ENCODE results near the gene ZFR.

ZFR gene

GRCh38 chr5:32449262-32449661 lies 4.7 kb upstream of the ZFR start:
- H4K5ac ChIP-seq (ENCODE audit: low read length) = no peak overlapping the region

GRCh38 chr5:32446630-32447029 lies 2.1 kb upstream of the ZFR start:
- H3K27ac ChIP-seq (ENCODE audit: low read depth, low read length) = no peak overlapping the region
- H2BK5ac ChIP-seq (ENCODE audit: low read length) = no peak overlapping the region
- H3K4me1 ChIP-seq (ENCODE audit: control insufficient read depth, low read depth, low read length) = peaks cover 6% of the 10 kb centered on the region
- H3K4ac ChIP-seq (ENCODE audit: low read depth, low read length) = no peak overlapping the region
- no peaks in the 10 kb centered on the region for H3K36me3 ChIP-seq (ENCODE audit: control insufficient read depth, insufficient read depth, low read length)
- no peak overlapping the region for H2BK120ac ChIP-seq (ENCODE audit: low read depth, low read length)
- H3K4me2 ChIP-seq (ENCODE audit: low read length) = no peak overlapping the region
- peaks cover 6% of the 10 kb centered on the region for H3K79me1 ChIP-seq (ENCODE audit: low read length)
- no peak overlapping the region for H4K5ac ChIP-seq (ENCODE audit: low read length)
- H3K27me3 ChIP-seq (ENCODE audit: insufficient read depth, low read length, poor library complexity) = no peaks in the 10 kb centered on the region
- no peak overlapping the region for H4K8ac ChIP-seq (ENCODE audit: low read depth, low read length)
- no peak overlapping the region for H3K18ac ChIP-seq (ENCODE audit: low read length)
- no CpG with 5 or more reads among the region's 5 CpGs for WGBS (ENCODE audit: extremely low coverage, insufficient coverage, low lambda C conversion rate)
- no peak overlapping the region for H2AK5ac ChIP-seq (ENCODE audit: low read length)
- H3K9ac ChIP-seq (ENCODE audit: low read length) = no peak overlapping the region
- no peak overlapping the region for H3K56ac ChIP-seq (ENCODE audit: low read length)
- H3K23ac ChIP-seq (ENCODE audit: low read length) = no peak overlapping the region
- H3K79me2 ChIP-seq (ENCODE audit: control insufficient read depth, insufficient read depth, low read length) = peaks cover 14% of the 10 kb centered on the region
- DNase-seq = no peak
- no peak overlapping the region for H3K4me3 ChIP-seq (ENCODE audit: low read length)
- H2BK15ac ChIP-seq (replicated peaks; ENCODE audit: low read depth) = no peak overlapping the region

More at GRCh38 chr5:32449262-32449661, 4.7 kb upstream of the ZFR start:
- no peak overlapping the region for H3K23ac ChIP-seq (ENCODE audit: low read length)
- H3K18ac ChIP-seq (ENCODE audit: low read length) = no peak overlapping the region
- H3K4ac ChIP-seq (ENCODE audit: low read depth, low read length) = no peak overlapping the region
- H2BK15ac ChIP-seq (replicated peaks; ENCODE audit: low read depth) = no peak overlapping the region
- no peaks in the 10 kb centered on the region for H3K79me2 ChIP-seq (ENCODE audit: control insufficient read depth, insufficient read depth, low read length)
- H3K4me2 ChIP-seq (ENCODE audit: low read length) = no peak overlapping the region
- no peak overlapping the region for H2AK5ac ChIP-seq (ENCODE audit: low read length)
- peaks cover 4% of the 10 kb centered on the region for H3K4me1 ChIP-seq (ENCODE audit: control insufficient read depth, low read depth, low read length)
- no peak overlapping the region for H3K27ac ChIP-seq (ENCODE audit: low read depth, low read length)
- no peak overlapping the region for H4K8ac ChIP-seq (ENCODE audit: low read depth, low read length)
- no peak overlapping the region for H3K4me3 ChIP-seq (ENCODE audit: low read length)
- H3K56ac ChIP-seq (ENCODE audit: low read length) = no peak overlapping the region
- WGBS (ENCODE audit: extremely low coverage, insufficient coverage, low lambda C conversion rate) = no CpG with 5 or more reads among the region's 2 CpGs
- no peaks in the 10 kb centered on the region for H3K36me3 ChIP-seq (ENCODE audit: control insufficient read depth, insufficient read depth, low read length)
- no peak overlapping the region for H3K9ac ChIP-seq (ENCODE audit: low read length)
- no peaks in the 10 kb centered on the region for H3K79me1 ChIP-seq (ENCODE audit: low read length)
- H2BK120ac ChIP-seq (ENCODE audit: low read depth, low read length) = no peak overlapping the region
- no peaks in the 10 kb centered on the region for H3K27me3 ChIP-seq (ENCODE audit: insufficient read depth, low read length, poor library complexity)
- no peak for DNase-seq
- no peak overlapping the region for H2BK5ac ChIP-seq (ENCODE audit: low read length)

- H3K23ac ChIP-seq (ENCODE audit: low read length) = no peak overlapping the region
- peaks cover 20% of the 10 kb centered on the region for H3K79me2 ChIP-seq (ENCODE audit: control insufficient read depth, insufficient read depth, low read length)
- no peaks in the 10 kb centered on the region for H3K27me3 ChIP-seq (ENCODE audit: insufficient read depth, low read length, poor library complexity)
- H4K8ac ChIP-seq (ENCODE audit: low read depth, low read length) = no peak overlapping the region
- no peak overlapping the region for H3K9ac ChIP-seq (ENCODE audit: low read length)
- no peak overlapping the region for H3K27ac ChIP-seq (ENCODE audit: low read depth, low read length)
- no peak overlapping the region for H2AK5ac ChIP-seq (ENCODE audit: low read length)
- no peak overlapping the region for H3K4ac ChIP-seq (ENCODE audit: low read depth, low read length)
- H3K36me3 ChIP-seq (ENCODE audit: control insufficient read depth, insufficient read depth, low read length) = no peaks in the 10 kb centered on the region
- no peak overlapping the region for H3K56ac ChIP-seq (ENCODE audit: low read length)
- H3K4me3 ChIP-seq (ENCODE audit: low read length) = no peak overlapping the region
- no CpG with 5 or more reads among the region's 23 CpGs for WGBS (ENCODE audit: extremely low coverage, insufficient coverage, low lambda C conversion rate)
- peaks cover 6% of the 10 kb centered on the region for H3K79me1 ChIP-seq (ENCODE audit: low read length)
- peaks cover 6% of the 10 kb centered on the region for H3K4me1 ChIP-seq (ENCODE audit: control insufficient read depth, low read depth, low read length)
- H4K5ac ChIP-seq (ENCODE audit: low read length) = no peak overlapping the region
- no peak for DNase-seq
- H3K18ac ChIP-seq (ENCODE audit: low read length) = no peak overlapping the region
- no peak overlapping the region for H2BK15ac ChIP-seq (replicated peaks; ENCODE audit: low read depth)
- no peak overlapping the region for H2BK5ac ChIP-seq (ENCODE audit: low read length)
- H2BK120ac ChIP-seq (ENCODE audit: low read depth, low read length) = no peak overlapping the region
- H3K4me2 ChIP-seq (ENCODE audit: low read length) = no peak overlapping the region
Observed at GRCh38 chr5:32445831-32446614, 1.5 kb upstream of the ZFR start.

- peaks cover 23% of the 10 kb centered on the region for H3K79me2 ChIP-seq (ENCODE audit: control insufficient read depth, insufficient read depth, low read length)
- H2BK15ac ChIP-seq (replicated peaks; ENCODE audit: low read depth) = no peak overlapping the region
- peaks cover 6% of the 10 kb centered on the region for H3K4me1 ChIP-seq (ENCODE audit: control insufficient read depth, low read depth, low read length)
- peak overlapping the region; percentile 91 for H3K9ac ChIP-seq (ENCODE audit: low read length)
- peak overlapping the region; percentile 70 for H3K23ac ChIP-seq (ENCODE audit: low read length)
- H3K79me1 ChIP-seq (ENCODE audit: low read length) = peaks cover 6% of the 10 kb centered on the region
- no peak overlapping the region for H4K5ac ChIP-seq (ENCODE audit: low read length)
- no peaks in the 10 kb centered on the region for H3K36me3 ChIP-seq (ENCODE audit: control insufficient read depth, insufficient read depth, low read length)
- no peak overlapping the region for H3K18ac ChIP-seq (ENCODE audit: low read length)
- no peak for DNase-seq
- H2BK120ac ChIP-seq (ENCODE audit: low read depth, low read length) = no peak overlapping the region
- no peak overlapping the region for H2BK5ac ChIP-seq (ENCODE audit: low read length)
- H3K27ac ChIP-seq (ENCODE audit: low read depth, low read length) = no peak overlapping the region
- peak overlapping the region; percentile 85 for H3K4me3 ChIP-seq (ENCODE audit: low read length)
- no peaks in the 10 kb centered on the region for H3K27me3 ChIP-seq (ENCODE audit: insufficient read depth, low read length, poor library complexity)
- no peak overlapping the region for H3K4ac ChIP-seq (ENCODE audit: low read depth, low read length)
- H2AK5ac ChIP-seq (ENCODE audit: low read length) = no peak overlapping the region
- H3K56ac ChIP-seq (ENCODE audit: low read length) = peak overlapping the region; percentile 96
- WGBS (ENCODE audit: extremely low coverage, insufficient coverage, low lambda C conversion rate) = no CpG with 5 or more reads among the region's 10 CpGs
- H4K8ac ChIP-seq (ENCODE audit: low read depth, low read length) = no peak overlapping the region
- H3K4me2 ChIP-seq (ENCODE audit: low read length) = peak overlapping the region; percentile 99
Observed at GRCh38 chr5:32445287-32445758, 783 bp upstream of the ZFR start.

- no peak overlapping the region for H2BK15ac ChIP-seq (replicated peaks; ENCODE audit: low read depth)
- no peak overlapping the region for H2AK5ac ChIP-seq (ENCODE audit: low read length)
- H3K18ac ChIP-seq (ENCODE audit: low read length) = peak overlapping the region; percentile 98
- H3K36me3 ChIP-seq (ENCODE audit: control insufficient read depth, insufficient read depth, low read length) = no peaks in the 10 kb centered on the region
- H3K4ac ChIP-seq (ENCODE audit: low read depth, low read length) = peak overlapping the region; percentile 94
- H3K9ac ChIP-seq (ENCODE audit: low read length) = peak overlapping the region; percentile 91
- peaks cover 33% of the 10 kb centered on the region for H3K79me2 ChIP-seq (ENCODE audit: control insufficient read depth, insufficient read depth, low read length)
- H3K27ac ChIP-seq (ENCODE audit: low read depth, low read length) = peak overlapping the region; percentile 86
- DNase-seq = peak; percentile 85
- H3K27me3 ChIP-seq (ENCODE audit: insufficient read depth, low read length, poor library complexity) = no peaks in the 10 kb centered on the region
- no peak overlapping the region for H3K23ac ChIP-seq (ENCODE audit: low read length)
- no peak overlapping the region for H2BK5ac ChIP-seq (ENCODE audit: low read length)
- H3K79me1 ChIP-seq (ENCODE audit: low read length) = peaks cover 6% of the 10 kb centered on the region
- H2BK120ac ChIP-seq (ENCODE audit: low read depth, low read length) = peak overlapping the region; percentile 84
- peaks cover 6% of the 10 kb centered on the region for H3K4me1 ChIP-seq (ENCODE audit: control insufficient read depth, low read depth, low read length)
- peak overlapping the region; percentile 57 for H3K4me2 ChIP-seq (ENCODE audit: low read length)
- H4K5ac ChIP-seq (ENCODE audit: low read length) = no peak overlapping the region
- peak overlapping the region; percentile 98 for H4K8ac ChIP-seq (ENCODE audit: low read depth, low read length)
- peak overlapping the region; percentile 96 for H3K56ac ChIP-seq (ENCODE audit: low read length)
- peak overlapping the region; percentile 77 for H3K4me3 ChIP-seq (ENCODE audit: low read length)
- WGBS (ENCODE audit: extremely low coverage, insufficient coverage, low lambda C conversion rate) = no CpG with 5 or more reads among the region's 83 CpGs
Observed at GRCh38 chr5:32443541-32444430, 754 bp downstream of the ZFR start.

Measured in mesendoderm (in vitro differentiated cells).